Astrocyte of the cerebellum (primary cell): ENCODE results near the gene MEST.
A peak's percentile ranks its signal among the peaks of the same experiment; 100 is the strongest.

Source experiments
- DNase-seq: peaks from one replicate; pipeline ENCODE4 v3.0.0-alpha.2; 2011; ENCODE audit warnings: low read depth
- H3K4me3 ChIP-seq: 2 replicates; pipeline ENCODE4 v1.5.1; 2011; ENCODE audit warnings: mild to moderate bottlenecking, low read depth, low read length, moderate library complexity
- in situ Hi-C: cut with HindIII; loops from 2 replicates; pipeline ENCODE4 v1.10.0; 2017; ENCODE audit warnings: low sequenced_read_pairs
- TF ChIP-seq, protein P1 (sequence below): IDR thresholded peaks from 2 replicates; pipeline ENCODE4 v1.5.1; 2012; ENCODE audit warnings: low read length, low read depth, moderate library complexity, mild to moderate bottlenecking; ENCODE audit errors: missing control alignments

MEST gene

DNA sequence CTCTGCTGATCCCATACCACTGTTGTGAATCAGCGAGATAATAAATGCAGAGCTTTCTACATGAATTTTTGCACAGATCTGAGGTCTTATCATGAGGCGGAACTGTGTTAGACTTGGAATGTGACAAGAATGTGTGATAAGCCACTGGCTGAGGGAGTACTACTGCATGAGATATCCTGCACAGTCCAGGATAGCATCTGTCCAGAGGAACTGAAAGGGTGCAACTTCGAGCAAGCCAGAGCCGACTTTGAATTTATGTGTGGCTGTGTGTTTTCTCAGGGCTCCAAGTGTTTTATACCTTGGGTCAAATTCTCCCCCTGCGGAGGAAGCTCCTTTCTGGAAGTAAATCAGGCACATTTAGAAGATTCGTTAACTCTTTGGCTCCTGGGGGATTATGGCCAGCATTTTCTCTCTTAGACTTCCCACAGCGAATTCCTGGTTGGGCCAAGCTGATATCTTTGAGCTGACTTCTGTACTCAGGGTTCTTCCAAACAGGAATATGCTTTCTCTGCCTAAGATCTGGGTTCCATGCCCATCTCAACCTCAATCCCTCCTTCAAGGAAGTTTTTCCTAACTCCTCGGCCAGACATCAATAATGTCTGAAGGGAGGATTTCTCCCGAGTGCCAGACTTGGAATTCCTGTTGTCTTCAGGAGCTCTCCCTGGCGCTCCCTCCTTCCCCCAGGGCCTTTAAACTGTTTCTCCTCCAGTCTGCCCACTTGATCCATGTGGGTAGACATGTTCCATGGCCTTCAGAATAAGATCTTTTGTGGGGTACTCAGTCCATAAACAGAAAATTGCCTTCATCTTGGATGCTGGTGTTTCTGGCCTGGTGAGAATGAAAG is 2.5 kb upstream of the MEST start:
- peak; percentile 27 for DNase-seq
- TF ChIP-seq, protein P1, sequence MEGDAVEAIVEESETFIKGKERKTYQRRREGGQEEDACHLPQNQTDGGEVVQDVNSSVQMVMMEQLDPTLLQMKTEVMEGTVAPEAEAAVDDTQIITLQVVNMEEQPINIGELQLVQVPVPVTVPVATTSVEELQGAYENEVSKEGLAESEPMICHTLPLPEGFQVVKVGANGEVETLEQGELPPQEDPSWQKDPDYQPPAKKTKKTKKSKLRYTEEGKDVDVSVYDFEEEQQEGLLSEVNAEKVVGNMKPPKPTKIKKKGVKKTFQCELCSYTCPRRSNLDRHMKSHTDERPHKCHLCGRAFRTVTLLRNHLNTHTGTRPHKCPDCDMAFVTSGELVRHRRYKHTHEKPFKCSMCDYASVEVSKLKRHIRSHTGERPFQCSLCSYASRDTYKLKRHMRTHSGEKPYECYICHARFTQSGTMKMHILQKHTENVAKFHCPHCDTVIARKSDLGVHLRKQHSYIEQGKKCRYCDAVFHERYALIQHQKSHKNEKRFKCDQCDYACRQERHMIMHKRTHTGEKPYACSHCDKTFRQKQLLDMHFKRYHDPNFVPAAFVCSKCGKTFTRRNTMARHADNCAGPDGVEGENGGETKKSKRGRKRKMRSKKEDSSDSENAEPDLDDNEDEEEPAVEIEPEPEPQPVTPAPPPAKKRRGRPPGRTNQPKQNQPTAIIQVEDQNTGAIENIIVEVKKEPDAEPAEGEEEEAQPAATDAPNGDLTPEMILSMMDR = no peak
- in situ Hi-C loops = no loop called here
- H3K4me3 ChIP-seq = no peak overlapping the region

DNA sequence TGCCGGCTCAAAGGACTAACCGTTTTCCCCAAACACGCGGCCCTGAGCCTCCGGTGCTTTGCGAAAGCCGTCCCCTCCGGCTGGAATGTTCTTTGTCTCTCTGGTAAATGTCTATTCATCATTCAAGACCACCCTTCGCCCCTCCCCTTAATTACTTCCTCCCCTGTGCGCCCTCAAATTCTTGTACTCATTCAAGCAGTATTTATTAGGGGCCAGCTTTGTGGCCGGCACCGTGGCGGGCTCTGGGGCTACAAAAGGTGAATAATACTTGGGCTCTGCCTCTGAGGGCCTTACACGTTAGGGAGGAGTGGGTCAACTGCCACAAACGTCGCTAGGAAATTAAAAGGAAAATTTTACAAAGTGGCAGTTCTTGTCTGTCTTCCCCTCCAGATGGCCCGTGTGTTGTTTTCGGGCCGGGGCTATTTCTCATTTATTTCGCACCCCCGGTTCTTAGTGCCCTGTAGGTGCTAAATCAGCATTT is 1.5 kb upstream of the MEST start:
- H3K4me3 ChIP-seq = peak overlapping the region; percentile 69

DNA sequence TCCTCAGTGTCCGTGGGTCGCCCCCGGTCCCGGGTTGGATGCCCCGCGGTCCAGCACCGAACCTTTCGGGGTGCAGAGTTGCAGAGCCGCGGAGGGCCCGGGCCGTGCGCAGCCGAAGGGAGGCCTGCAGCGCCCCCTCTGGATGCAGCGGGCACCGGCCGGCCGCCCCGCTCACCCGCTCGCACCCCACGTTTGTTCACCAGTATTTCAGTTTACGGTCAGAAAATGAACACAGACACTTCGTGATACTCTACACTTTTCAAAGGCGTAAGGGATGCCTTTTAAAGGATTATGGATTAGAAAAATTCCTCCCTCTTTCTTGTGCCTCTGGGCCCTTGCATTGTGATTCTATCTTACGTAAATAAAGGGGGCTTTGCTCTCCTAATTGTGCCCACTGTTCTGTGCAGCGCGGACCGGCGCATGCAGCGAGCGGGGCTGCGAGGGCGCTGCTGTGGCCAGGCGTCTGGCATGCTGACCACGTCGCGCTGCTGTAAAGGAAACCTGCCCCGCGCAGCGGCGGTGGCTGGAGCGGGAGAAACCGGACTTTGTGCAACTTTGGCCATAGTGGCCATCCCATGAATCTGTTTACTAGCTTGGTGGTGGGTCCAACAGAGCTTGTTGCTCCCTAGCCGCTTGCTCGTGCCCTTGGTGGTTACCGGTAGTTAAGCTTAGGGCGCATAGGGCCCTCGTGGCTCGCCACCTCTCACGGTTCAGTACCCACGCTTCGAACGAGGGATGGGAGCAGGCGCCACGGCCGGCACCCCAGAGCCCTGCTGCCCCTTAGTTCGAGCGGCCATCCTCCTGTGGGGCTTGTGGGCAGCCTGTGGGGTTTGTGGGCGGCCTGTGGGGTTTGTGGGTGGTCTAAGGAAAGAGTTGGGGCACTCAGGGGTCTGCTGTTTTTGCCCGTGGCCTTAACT is 739 bp upstream of the MEST start:
- TF ChIP-seq, protein P1 = peak; percentile 64
- no peak for DNase-seq
- in situ Hi-C loops = no loop called here
- peak overlapping the region; percentile 69 for H3K4me3 ChIP-seq

More for the DNA sequence above, 1.5 kb upstream of the MEST start:
- no peak for DNase-seq
- TF ChIP-seq, protein P1 = no peak
- in situ Hi-C loops = no loop called here

DNA sequence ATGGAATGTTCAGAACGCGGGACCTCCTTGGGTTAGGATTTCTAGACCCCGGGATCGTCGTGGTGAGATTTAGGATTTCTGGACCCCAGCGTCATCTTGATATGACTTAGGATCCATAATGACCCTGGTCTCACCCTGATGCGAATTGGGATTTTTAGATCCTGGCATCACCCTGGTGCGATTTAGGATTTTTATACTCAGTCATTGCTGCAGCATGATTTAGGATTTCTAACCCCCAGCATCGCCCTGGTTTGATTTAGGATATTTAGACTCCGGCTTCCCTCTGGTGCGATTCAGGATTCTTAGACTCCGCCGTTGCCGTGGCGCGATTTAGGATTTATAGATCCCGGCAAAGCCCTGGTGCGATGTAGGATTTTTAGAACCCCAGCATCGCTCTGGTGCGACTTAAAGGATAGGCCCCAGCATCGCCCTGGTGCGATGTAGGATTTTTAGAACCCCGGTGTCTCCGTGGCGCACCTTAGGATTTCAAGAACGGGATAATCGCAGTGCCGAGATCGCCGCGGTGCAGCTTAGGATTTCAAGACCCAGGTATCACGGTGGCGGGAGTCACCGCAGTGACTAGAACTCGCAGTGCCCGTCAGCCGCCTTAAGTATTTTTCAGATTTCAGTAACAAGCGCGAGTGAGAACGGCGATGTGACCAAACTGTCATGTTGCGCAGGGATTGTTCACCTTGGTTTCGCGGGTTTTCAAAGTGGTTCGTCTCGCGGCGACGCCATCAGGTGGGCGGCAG is 814 bp downstream of the MEST start:
- TF ChIP-seq, protein P1 = no peak
- peak overlapping the region; percentile 69 for H3K4me3 ChIP-seq
- in situ Hi-C loops = no loop called here
- DNase-seq = no peak

DNA sequence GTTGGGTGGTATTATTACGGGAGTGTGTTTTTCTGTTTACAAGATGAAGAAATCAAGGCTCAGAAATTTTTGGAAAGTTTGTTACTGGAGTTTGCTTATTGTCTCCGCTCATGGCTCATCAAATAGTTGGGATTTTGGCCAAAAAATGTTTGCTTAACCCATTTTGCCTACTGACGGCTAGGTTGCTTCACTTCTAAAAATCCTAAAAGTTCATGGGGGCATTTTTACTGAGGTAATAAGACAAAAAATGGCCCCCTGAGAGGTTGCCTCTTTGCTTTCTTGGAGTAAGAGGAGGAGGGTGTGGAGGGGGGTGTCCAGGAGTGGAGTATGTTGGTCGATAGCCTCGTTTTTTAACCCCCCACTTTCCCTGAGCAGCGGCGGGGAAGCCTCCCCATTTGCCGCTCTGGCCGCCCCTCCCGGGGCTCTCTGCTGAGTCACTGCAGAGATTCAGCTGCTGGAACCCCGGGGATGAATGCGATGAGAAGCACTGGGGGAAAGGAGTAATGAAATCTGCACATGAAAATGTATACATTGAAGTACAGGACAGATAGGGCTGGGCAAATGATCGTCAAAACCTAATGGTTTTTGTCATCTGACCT is 1.5 kb downstream of the MEST start:
- in situ Hi-C loops = no loop called here
- peak overlapping the region; percentile 69 for H3K4me3 ChIP-seq
- TF ChIP-seq, protein P1 = no peak
- no peak for DNase-seq

DNA sequence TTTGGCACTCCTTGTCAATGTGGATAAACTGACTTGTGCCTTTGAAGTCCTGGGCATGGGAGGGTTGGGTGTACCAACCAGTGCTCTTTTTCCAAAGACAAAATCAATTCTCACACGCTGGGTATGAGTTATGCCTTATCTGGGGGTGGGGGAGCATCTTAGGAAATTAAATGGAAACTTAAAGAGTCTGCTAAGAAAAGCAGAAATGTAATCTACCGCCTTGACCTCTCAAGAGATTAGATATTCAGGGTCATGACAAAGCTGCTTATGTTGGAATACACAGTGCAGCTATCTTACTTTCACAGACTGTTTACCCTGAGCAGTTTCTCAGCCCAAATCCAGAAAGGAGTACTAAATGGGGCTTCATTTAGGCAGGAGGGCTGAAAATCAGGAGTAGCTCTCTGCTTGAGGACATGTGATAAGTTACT is 2.6 kb downstream of the MEST start:
- in situ Hi-C loops = no loop called here
- peak overlapping the region; percentile 69 for H3K4me3 ChIP-seq
- DNase-seq = no peak
- TF ChIP-seq, protein P1 = no peak
